ENCODE results near the gene PDLIM1.

The PDLIM1 gene

GRCh38 chr10:95303535-95303934 lies 12.7 kb upstream of the PDLIM1 start:
- TF ChIP-seq ISL1 (CRISPR knock-in tag; IDR thresholded peaks at IDR 0.05) (no peak), GLIS3 (CRISPR knock-in tag; IDR thresholded peaks at IDR 0.05) (no peak), BACH2 (CRISPR knock-in tag; IDR thresholded peaks at IDR 0.05; ENCODE audit: borderline replicate concordance) (no peak), CSDC2 (CRISPR knock-in tag; IDR thresholded peaks at IDR 0.05) (no peak), ZFP30 (CRISPR knock-in tag; IDR thresholded peaks at IDR 0.05) (no peak), SNAI2 (CRISPR knock-in tag; IDR thresholded peaks at IDR 0.05) (no peak), ZNF8 (CRISPR knock-in tag; IDR thresholded peaks at IDR 0.05) (no peak), ARNTL (CRISPR knock-in tag; IDR thresholded peaks at IDR 0.05; ENCODE audit: borderline replicate concordance, low read depth) (no peak), PATZ1 (CRISPR knock-in tag; IDR thresholded peaks at IDR 0.05; ENCODE audit: borderline replicate concordance) (no peak), RARB (CRISPR knock-in tag; IDR thresholded peaks at IDR 0.05) (no peak), CSRNP3 (CRISPR knock-in tag; IDR thresholded peaks at IDR 0.05) (no peak), TOX (CRISPR knock-in tag; IDR thresholded peaks at IDR 0.05; ENCODE audit: borderline replicate concordance) (no peak), OSR1 (CRISPR knock-in tag; IDR thresholded peaks at IDR 0.05) (no peak), TCF4 (CRISPR knock-in tag; IDR thresholded peaks at IDR 0.05; ENCODE audit: borderline replicate concordance) (no peak)
- ATAC-seq, result no peak

GRCh38 chr10:95300022-95300539 lies 9.3 kb upstream of the PDLIM1 start:
- TF ChIP-seq ZNF8 (CRISPR knock-in tag; IDR thresholded peaks at IDR 0.05) (no peak), GLIS3 (CRISPR knock-in tag; IDR thresholded peaks at IDR 0.05) (no peak), ZC3H10 (CRISPR knock-in tag; IDR thresholded peaks at IDR 0.05) (no peak), SNAI2 (CRISPR knock-in tag; IDR thresholded peaks at IDR 0.05) (no peak), ARNTL (CRISPR knock-in tag; IDR thresholded peaks at IDR 0.05; ENCODE audit: borderline replicate concordance, low read depth) (no peak), CREB5 (CRISPR knock-in tag; IDR thresholded peaks at IDR 0.05; ENCODE audit: low read depth) (no peak)
- ATAC-seq, result no peak

GRCh38 chr10:95297402-95297801 lies 6.6 kb upstream of the PDLIM1 start:
- no peak for TF ChIP-seq ISL1 (CRISPR knock-in tag; IDR thresholded peaks at IDR 0.05)
- TF ChIP-seq PPARA (CRISPR knock-in tag; IDR thresholded peaks at IDR 0.05; ENCODE audit: borderline replicate concordance), result no peak
- ATAC-seq, result no peak

GRCh38 chr10:95296764-95297163 lies 6.0 kb upstream of the PDLIM1 start:
- no peak for ATAC-seq

GRCh38 chr10:95295031-95295755 lies 4.4 kb upstream of the PDLIM1 start:
- TF ChIP-seq OSR1 (CRISPR knock-in tag; IDR thresholded peaks at IDR 0.05) (no peak), PATZ1 (CRISPR knock-in tag; IDR thresholded peaks at IDR 0.05; ENCODE audit: borderline replicate concordance) (no peak), ISL1 (CRISPR knock-in tag; IDR thresholded peaks at IDR 0.05) (no peak), ZFP3 (CRISPR knock-in tag; IDR thresholded peaks at IDR 0.05) (no peak), ZNF8 (CRISPR knock-in tag; IDR thresholded peaks at IDR 0.05) (no peak), CSRNP3 (CRISPR knock-in tag; IDR thresholded peaks at IDR 0.05) (no peak), ZC3H10 (CRISPR knock-in tag; IDR thresholded peaks at IDR 0.05) (no peak), TCF4 (CRISPR knock-in tag; IDR thresholded peaks at IDR 0.05; ENCODE audit: borderline replicate concordance) (no peak), BACH2 (CRISPR knock-in tag; IDR thresholded peaks at IDR 0.05; ENCODE audit: borderline replicate concordance) (no peak)
- ATAC-seq, result no peak

More at GRCh38 chr10:95296764-95297163, 6.0 kb upstream of the PDLIM1 start:
- TF ChIP-seq SNAI2 (CRISPR knock-in tag; IDR thresholded peaks at IDR 0.05) (no peak), ARNTL (CRISPR knock-in tag; IDR thresholded peaks at IDR 0.05; ENCODE audit: borderline replicate concordance, low read depth) (no peak), OSR1 (CRISPR knock-in tag; IDR thresholded peaks at IDR 0.05) (no peak), ISL1 (CRISPR knock-in tag; IDR thresholded peaks at IDR 0.05) (no peak)
